ENCODE data around the gene TENM3. TPM values are rescaled to one million over a fixed set of nuclear protein-coding genes. Genes with fewer than 3 reads are reported as not detected.

Gene TENM3
- total RNA-seq, 1 experiment from 2014 or later: not detected

DNA sequence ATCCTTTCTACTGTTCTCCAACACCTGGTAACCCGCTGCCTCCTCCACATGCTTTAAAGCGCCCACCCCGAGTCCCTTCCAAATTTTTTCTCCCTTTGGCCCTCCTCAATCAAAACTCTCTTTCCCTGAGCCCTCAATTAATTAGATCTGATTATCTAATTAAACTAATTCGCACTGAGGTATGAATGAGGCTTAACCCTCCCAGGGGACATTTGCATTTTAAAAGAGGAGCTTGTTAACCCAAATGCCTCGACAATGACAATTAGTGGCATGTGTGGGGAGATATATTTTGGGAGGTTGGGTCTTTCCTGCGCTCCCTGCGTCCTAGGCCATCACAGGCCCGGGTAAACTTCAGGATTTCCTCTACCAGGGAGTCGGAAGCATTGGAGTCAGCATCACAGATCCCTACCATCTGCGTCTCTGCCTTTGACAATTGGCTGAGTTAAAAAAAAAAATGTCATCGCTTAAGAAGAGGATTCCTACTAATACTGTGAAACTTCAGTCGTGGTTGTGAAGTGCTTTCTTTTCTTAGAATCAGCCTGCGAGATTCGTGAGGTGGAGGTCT lies 50.6 kb downstream of the TENM3 start:
- intact Hi-C loops (cut with micrococcal nuclease; ENCODE audit: unreplicated experiment): no loop called here
- BruUV-seq (replicated peaks): no TSS peak
- no peak overlapping the region for H3K27ac ChIP-seq
- no peaks in the 10 kb centered on the region for H3F3A ChIP-seq (ENCODE audit: insufficient read depth, low read depth)
- no peaks in the 10 kb centered on the region for H3K4me1 ChIP-seq (replicated peaks; ENCODE audit: insufficient read depth)
- H3K27me3 ChIP-seq (ENCODE audit: insufficient read depth, low read depth): peaks cover 15% of the 10 kb centered on the region
- ChIA-PET POLR2A (ENCODE audit: unreplicated experiment) (no interaction called here), CTCF (no interaction called here)
- no peaks in the 10 kb centered on the region for H4K20me1 ChIP-seq (ENCODE audit: insufficient read depth)
- no peak overlapping the region for H3K4me3 ChIP-seq
- H3K4me2 ChIP-seq: no peak overlapping the region
- TF ChIP-seq, protein P1, sequence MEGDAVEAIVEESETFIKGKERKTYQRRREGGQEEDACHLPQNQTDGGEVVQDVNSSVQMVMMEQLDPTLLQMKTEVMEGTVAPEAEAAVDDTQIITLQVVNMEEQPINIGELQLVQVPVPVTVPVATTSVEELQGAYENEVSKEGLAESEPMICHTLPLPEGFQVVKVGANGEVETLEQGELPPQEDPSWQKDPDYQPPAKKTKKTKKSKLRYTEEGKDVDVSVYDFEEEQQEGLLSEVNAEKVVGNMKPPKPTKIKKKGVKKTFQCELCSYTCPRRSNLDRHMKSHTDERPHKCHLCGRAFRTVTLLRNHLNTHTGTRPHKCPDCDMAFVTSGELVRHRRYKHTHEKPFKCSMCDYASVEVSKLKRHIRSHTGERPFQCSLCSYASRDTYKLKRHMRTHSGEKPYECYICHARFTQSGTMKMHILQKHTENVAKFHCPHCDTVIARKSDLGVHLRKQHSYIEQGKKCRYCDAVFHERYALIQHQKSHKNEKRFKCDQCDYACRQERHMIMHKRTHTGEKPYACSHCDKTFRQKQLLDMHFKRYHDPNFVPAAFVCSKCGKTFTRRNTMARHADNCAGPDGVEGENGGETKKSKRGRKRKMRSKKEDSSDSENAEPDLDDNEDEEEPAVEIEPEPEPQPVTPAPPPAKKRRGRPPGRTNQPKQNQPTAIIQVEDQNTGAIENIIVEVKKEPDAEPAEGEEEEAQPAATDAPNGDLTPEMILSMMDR (conservative IDR thresholded peaks at IDR 0.05): no peak
- no peak for TF ChIP-seq EZH2 (IDR thresholded peaks at IDR 0.05; ENCODE audit: low read depth)
- H2AFZ ChIP-seq: no peak overlapping the region
- no peak for DNase-seq
- H3K9me2 ChIP-seq (ENCODE audit: insufficient read depth): no peaks in the 10 kb centered on the region
- no peaks in the 10 kb centered on the region for H3K79me2 ChIP-seq (ENCODE audit: low read depth)
- no peaks in the 10 kb centered on the region for H3K36me3 ChIP-seq (ENCODE audit: low read depth)
- H3K9me3 ChIP-seq (ENCODE audit: insufficient read depth, low read depth): no peaks in the 10 kb centered on the region

DNA sequence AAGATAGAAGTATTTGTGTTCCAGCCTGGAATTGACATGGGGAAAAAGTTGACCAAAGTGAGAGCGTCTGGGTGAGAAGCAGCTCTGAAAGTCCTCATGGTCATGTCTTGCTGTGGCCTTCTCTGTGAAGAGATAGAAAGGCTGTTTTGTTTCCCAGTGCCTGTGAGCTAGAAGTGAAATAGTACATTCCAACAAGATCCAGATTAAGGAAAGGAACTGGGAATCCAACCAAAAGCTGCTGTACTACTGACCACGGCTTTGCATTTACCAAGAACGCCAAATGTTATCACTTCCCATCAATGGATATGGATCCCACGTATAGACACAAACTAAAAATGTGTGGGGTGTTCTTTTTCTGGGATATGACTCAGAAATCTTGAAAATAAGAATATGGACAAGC lies 51.2 kb downstream of the TENM3 start:
- H3K27ac ChIP-seq: no peak overlapping the region
- H3K79me2 ChIP-seq (ENCODE audit: low read depth): no peaks in the 10 kb centered on the region
- no peaks in the 10 kb centered on the region for H3K9me2 ChIP-seq (ENCODE audit: insufficient read depth)
- ChIA-PET CTCF (no interaction called here), POLR2A (ENCODE audit: unreplicated experiment) (no interaction called here)
- H2AFZ ChIP-seq: no peak overlapping the region
- no peaks in the 10 kb centered on the region for H3F3A ChIP-seq (ENCODE audit: insufficient read depth, low read depth)
- H3K4me2 ChIP-seq: no peak overlapping the region
- no TSS peak for BruUV-seq (replicated peaks)
- H4K20me1 ChIP-seq (ENCODE audit: insufficient read depth): no peaks in the 10 kb centered on the region
- no peaks in the 10 kb centered on the region for H3K4me1 ChIP-seq (replicated peaks; ENCODE audit: insufficient read depth)
- no peaks in the 10 kb centered on the region for H3K9me3 ChIP-seq (ENCODE audit: insufficient read depth, low read depth)
- no peak for TF ChIP-seq EZH2 (IDR thresholded peaks at IDR 0.05; ENCODE audit: low read depth)
- TF ChIP-seq, protein P1 (conservative IDR thresholded peaks at IDR 0.05): no peak
- intact Hi-C loops (cut with micrococcal nuclease; ENCODE audit: unreplicated experiment): no loop called here
- H3K27me3 ChIP-seq (ENCODE audit: insufficient read depth, low read depth): peaks cover 8% of the 10 kb centered on the region
- no peak overlapping the region for H3K4me3 ChIP-seq
- H3K36me3 ChIP-seq (ENCODE audit: low read depth): no peaks in the 10 kb centered on the region
- no peak for DNase-seq

DNA sequence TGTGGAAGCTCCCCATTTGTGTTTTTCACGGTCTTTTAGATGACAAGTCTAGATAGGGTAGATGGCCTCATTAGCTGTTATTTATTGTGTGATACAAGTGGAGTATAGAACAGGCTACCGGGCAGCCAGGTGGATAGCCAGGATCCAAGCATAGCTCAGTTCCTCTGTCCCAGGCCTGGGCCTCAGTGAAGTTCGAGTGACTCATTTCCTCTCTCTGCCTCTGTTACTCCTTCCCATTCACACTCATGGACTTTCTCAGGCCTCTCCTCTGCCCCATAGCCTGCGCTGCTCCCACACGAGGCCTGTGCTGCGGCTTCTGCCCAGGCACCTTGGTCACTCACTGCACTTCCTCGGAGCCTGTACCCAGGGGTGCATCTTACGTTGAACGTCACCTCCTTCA lies 54.5 kb downstream of the TENM3 start:
- Histone ChIP-seq H3K4me2 (no peak overlapping the region), H3K36me3 (ENCODE audit: low read depth) (no peaks in the 10 kb centered on the region), H2AFZ (no peak overlapping the region), H3K27me3 (ENCODE audit: insufficient read depth, low read depth) (no peaks in the 10 kb centered on the region), H3K27ac (no peak overlapping the region), H3F3A (ENCODE audit: insufficient read depth, low read depth) (no peaks in the 10 kb centered on the region), H3K9me3 (ENCODE audit: insufficient read depth, low read depth) (no peaks in the 10 kb centered on the region), H3K4me3 (no peak overlapping the region), H4K20me1 (ENCODE audit: insufficient read depth) (no peaks in the 10 kb centered on the region), H3K9me2 (ENCODE audit: insufficient read depth) (no peaks in the 10 kb centered on the region), H3K79me2 (ENCODE audit: low read depth) (no peaks in the 10 kb centered on the region), H3K4me1 (replicated peaks; ENCODE audit: insufficient read depth) (no peaks in the 10 kb centered on the region)
- DNase-seq: no peak
- TF ChIP-seq, protein P1 (conservative IDR thresholded peaks at IDR 0.05): no peak
- no peak for TF ChIP-seq EZH2 (IDR thresholded peaks at IDR 0.05; ENCODE audit: low read depth)
- intact Hi-C loops (cut with micrococcal nuclease; ENCODE audit: unreplicated experiment): no loop called here
- no TSS peak for BruUV-seq (replicated peaks)
- CTCF ChIA-PET: no interaction called here
- POLR2A ChIA-PET (ENCODE audit: unreplicated experiment): no interaction called here
